Stimulated activated naive CD4-positive, alpha-beta T cell (primary cell): ENCODE measurements around the gene LDLRAD4.

Experiments used
- DNase-seq, 6 experiments: peaks; one replicate each; lab custom pipeline; 2025; lab: John Stamatoyannopoulos, UW

The LDLRAD4 gene

DNA sequence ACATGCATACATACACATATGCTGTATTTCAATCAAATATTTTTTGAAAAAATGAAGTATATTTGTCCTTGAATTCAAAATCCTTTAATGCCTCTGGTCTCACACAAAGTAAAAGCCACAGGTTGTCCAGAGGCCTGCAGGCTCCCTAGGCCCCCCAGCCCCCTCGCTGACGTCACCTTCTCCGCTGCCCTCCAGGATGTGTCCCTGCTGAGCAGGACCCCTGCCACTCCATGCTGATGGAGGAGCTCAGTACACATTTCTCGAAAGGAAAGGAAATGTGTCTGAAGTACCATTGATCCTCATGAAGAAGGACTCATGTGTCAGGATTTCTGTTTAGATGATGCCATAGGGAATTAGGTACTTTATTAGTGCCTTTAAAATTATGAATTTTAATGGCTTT is 212.1 kb downstream of the LDLRAD4 start:
- no peak for DNase-seq

DNA sequence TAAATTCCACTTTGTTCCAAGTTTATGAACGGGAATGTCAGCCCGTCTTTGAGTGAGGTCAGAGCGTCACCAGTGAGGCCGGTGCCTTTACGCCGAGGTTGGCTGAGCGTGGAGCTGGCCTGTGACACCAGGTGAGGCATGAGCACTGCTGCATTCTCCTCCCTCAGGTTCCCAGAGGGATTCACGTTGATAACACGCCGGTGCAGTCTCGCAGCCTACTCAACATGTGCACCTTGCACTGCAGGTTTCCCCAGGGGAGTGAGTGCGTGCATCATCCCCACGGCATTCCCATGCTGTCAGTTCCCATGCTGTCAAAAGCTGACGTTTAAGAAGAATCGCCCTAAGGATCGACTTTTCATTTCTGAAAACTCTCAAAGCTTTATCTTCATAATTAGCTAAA is 213.3 kb downstream of the LDLRAD4 start:
- DNase-seq = no peak

DNA sequence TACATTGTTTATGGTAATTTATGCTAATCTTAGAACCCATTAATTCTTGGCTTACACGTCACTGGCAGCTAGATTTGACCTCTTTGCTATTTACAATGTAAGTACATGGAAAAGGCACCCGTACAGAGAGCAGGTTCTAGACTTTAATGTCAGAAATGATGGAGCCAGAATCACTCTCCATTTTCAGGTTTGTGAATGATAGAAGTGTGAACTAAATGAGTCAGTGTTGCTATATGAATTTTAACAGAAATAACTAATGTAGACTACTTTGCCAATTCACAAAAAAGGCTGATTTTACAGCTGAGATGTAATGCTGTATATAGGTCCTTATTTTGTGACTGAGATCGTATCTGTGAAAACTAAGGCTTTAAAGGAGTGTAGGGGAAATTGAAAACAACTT is 214.6 kb downstream of the LDLRAD4 start:
- no peak for DNase-seq

DNA sequence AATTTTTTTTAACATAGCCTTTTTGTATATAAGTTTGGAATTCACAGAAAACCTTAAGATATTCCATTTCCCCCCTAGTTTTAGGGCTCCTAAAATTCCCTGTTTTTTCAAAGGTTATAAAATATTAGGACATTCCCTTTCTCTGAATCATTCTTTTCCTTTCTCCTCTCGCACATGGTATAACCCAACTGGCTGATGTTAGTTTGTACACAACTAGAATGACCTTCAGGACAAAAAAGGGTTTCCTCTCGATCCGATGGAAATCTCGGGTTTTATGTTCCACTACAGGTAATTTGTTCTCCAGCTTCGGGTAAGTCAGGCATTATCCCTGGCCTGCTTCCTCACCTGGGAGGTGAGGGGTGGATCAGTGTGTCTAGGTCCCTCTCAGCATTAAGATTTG is 215.1 kb downstream of the LDLRAD4 start:
- DNase-seq = no peak

DNA sequence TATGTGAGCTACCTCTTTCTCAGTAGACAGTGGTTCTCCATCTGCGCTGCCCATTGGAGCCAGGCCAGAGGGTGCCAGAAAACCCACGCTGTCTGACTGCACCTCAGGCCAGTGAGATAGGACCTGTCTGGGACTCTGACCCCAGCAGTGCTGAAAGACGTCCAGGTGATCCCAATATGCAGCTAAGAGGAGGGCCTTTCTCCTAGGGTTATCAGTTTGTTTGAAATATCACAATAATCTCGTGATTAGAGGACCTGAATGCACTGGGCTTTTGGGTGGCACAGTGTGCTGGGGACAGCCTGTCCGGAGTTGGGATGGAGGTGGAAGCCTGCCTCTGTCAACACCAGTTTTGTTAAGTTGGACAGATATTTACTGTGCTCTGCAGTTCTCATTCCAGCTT is 216.3 kb downstream of the LDLRAD4 start:
- DNase-seq = no peak

DNA sequence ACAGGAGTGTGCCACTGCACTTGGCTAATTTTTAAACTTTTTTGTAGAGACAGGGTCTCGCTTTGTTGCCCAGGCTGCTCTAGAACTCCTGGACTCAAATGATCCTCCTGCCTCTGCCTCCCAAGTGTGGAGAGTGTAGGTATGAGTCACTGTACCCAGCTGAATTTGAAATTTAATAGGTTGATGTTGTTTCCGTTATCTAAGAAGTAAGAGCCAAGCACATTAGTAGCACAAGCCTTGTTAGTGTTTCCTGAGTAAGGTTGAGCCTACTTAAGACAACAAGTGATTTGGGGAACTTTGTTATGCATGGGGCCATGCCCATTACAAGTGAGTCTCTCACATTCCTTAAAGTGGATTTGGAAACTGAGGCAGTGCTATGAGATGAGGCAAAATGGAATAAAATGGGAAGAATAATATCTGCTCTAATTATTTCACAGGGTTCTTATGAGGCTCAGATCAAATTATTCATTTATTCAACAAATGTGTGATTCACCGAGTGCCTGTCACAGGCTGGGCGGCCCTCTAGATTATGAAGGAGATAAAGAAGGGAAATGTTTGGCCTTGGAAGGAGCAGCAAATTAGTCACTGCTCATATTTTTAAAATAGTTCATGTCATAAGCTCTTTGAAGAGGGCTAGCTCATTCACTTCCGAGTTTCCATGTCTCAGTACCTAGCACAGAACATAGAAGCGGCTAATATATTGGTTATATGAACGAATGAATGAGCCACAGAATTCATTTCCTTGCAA is 217.2 kb downstream of the LDLRAD4 start:
- DNase-seq = no peak

DNA sequence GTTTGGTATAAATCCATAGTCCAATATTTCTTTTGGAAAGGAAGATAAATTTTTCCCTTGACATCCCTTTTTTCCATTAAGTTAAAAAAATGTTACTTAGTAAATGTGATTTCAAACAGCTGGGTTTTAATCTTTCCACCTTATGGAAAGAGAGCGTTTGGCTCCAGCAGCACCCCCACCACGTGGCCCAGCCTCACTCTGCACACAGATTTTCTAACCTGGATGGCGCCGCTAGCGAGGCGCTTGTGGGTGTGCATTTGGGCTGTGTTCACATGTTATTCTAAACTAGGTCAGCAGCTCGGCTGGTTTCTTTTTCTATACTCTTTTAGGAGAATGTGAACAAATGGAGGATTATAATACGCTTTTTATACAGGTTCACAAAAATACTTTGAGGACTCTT is 218.0 kb downstream of the LDLRAD4 start:
- peak in 5 of 6 experiments; percentile 10 to 52 (median 25) for DNase-seq

DNA sequence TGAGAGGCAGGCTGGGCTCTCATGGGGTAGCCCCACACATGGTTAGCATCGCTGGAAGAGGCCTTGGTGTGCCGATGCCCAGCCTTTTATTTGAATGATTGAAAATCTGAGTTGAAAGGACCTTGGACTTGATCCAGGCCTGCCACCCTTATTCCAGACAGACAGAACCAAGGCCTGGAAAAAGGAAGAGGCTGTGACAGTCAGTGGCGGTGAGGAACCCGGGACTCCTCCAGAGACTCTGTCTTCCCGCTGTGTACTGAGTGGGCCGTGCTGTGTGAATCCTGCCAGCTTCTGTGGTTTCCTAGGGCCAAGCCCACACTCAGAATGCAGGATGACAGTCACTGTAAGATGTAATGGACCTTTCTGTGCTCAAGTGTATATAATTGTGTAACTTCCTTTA is 218.5 kb downstream of the LDLRAD4 start:
- DNase-seq = peak in 1 of 6 experiments; percentile 30

DNA sequence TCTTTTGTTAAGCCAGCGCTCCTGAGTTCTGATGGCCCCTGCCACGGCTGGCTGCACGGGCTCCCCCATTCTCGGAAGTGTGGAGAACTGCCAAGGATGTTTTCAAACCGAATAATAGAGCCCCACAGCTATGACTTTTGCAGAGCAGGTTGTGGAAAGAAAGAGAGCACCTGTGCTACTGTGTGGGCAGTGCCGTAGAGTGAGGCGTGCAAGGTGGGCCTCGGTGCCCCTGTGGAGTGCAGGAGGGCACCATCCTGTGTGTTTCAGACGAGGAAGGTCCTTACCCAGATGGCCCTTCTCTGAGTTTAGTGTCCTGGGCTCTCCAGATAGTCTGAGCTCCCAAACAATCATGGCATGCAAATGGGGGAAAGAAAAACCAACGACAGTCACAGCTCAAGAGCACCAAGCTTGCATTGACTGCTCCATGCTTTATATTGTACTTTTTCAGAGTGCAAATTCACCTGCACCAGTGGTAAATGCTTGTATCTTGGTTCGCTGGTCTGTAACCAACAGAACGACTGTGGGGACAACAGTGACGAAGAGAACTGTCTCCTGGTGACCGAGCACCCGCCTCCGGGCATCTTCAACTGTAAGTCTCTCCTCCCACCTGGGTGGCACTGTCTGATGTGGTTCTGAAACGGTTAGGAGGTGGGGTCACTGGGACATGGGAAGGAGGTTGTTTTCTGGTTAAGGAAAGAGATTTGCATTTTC is 219.4 kb downstream of the LDLRAD4 start:
- peak; percentile 5 to 66 (median 37) for DNase-seq

DNA sequence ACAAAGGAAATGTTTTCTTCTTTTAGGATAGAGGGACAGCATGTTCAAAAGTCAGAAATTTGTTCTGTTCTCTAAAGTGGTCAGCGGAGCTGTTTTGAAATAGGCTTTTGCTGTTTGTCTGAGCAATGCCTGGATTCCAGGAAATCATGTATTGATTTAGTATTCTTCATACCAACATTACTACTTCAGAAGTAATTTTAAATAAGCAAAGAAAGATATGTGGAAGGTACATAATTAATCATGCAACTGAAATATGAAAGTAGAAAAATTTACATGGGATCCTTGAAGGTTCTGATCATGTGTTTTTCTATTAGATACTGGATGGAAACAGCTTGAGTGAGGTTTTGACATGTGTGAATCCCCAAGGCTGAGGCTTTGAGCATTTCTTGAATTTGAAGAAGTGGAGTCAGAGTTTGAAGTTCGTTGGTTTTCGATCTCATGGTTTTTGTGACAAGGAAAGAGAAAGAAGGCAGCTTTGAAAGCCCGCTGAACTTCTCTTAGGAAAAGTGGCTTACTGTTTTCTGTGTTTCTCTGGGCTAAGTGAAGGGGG is 220.0 kb downstream of the LDLRAD4 start:
- no peak for DNase-seq

DNA sequence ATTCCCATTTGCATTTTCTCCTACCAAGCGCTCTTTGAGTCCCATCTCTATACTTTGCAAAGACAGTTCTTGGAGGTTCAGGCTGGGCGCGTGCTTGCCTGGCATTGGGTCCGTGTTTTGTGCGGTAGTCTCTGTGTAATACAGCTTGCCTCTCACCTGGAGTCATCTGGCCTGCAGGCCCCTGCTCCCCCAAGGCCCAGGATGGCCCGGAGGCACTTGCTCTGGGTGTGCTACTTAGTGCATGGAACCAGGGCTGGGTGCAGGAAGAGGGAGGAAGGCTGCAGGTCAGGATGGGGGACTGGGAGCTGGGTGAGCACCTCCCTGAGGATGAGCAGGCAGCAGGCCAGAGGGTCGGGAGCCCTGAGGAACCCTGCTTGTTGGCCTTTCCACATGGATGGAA is 220.9 kb downstream of the LDLRAD4 start:
- no peak for DNase-seq

DNA sequence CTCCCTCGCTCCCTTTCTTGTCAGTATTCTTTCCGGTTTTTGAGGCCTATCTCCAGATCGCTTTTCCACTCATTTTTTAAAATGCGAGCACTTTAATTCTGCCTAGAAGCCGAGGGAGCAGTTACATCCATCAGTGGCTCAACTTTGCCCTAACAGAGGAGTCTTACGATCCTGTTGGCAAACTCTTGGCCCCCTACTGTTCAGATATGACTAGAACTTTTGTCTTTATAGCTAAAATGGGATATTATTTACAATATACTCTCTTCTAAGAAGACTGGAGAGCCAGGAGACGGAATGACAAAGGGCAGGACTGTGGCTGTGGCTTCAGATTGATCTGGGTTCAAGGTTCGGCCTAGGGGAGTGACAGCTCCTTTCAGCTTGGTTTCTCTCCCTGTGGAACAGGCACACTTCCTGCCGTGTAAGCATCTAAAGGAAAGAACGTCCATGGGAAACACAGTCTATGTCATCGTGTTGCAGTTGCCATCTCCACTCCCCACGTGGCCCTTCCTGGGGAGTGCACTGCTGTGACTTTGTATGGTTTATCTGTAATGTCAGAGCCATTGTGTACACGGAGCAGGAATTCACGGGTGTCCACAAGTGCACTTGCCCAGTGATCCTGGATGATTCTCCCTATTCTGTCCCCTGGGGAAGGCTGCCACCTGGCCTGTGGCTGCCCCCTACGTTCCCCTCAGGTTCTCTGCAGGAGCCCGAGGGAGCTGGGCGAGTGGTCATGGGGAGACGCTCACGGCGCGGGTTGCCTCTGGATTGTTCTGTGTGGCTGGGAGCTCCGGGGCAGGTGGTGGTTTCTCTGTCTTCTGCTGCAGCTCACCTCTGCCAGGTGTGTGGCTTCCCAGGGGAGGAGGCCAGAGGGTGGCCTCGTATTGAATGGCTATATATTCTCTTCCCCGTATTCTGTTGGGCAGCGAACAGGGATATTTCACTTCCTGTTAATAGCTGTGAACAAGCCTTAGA is 222.0 kb downstream of the LDLRAD4 start:
- no peak for DNase-seq

DNA sequence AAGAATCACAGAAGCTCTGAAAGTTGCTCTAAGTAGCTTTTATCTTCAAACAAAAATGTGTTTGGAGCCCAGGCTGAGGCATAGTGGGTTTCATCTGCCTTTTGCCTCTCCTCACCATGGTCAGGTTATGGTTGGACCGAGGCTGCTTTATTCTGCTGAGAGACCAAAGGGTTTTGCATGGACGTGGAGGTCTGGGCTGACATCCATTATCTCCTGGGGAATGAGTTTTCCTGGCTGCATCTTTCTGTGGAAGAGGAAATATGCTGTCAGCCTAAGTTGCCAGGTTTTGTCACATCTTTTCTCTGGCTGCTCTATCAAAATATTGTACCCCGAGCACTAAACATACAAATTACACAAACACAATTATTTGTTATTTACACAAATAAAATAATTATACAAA is 223.2 kb downstream of the LDLRAD4 start:
- no peak for DNase-seq

DNA sequence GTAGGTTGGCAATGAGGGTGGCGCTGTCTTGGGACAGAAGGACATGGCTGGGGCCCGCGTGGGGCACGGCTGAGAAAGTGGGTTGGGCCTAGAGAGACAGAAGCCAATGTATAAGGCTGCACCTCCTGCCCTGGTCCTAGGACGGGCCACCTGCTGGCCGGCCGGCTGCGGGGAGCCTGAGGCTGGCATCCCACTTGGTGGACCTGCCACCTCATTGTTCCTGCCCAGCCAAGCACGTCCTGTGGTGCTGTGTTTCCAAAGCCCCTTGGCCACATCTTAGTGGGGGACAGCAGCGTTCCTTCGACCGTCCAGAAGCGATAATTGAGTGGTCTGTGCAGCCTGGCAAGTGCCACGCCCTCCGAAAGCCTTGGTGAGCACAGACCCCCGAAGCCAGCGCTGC is 223.9 kb downstream of the LDLRAD4 start:
- DNase-seq = no peak

DNA sequence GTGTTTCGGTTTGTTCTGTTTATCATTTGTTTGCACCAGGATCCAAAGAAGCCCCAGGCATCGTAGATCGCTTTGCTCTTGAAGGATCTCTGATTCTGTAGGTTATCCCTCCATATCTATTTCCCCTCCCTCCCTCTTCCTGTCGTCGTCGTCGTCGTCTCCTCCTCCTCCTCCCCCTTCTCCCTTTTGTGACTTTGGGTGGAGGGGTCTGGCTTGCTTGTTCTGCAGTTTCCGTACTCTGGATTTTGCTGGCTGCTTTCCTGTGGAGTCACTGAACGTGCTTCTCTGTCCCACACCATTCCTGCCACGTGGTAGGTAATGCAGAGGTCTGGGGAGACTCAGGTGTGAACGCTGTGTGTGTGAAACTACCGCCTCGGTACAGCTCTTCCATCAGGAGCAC is 225.0 kb downstream of the LDLRAD4 start:
- DNase-seq = no peak

DNA sequence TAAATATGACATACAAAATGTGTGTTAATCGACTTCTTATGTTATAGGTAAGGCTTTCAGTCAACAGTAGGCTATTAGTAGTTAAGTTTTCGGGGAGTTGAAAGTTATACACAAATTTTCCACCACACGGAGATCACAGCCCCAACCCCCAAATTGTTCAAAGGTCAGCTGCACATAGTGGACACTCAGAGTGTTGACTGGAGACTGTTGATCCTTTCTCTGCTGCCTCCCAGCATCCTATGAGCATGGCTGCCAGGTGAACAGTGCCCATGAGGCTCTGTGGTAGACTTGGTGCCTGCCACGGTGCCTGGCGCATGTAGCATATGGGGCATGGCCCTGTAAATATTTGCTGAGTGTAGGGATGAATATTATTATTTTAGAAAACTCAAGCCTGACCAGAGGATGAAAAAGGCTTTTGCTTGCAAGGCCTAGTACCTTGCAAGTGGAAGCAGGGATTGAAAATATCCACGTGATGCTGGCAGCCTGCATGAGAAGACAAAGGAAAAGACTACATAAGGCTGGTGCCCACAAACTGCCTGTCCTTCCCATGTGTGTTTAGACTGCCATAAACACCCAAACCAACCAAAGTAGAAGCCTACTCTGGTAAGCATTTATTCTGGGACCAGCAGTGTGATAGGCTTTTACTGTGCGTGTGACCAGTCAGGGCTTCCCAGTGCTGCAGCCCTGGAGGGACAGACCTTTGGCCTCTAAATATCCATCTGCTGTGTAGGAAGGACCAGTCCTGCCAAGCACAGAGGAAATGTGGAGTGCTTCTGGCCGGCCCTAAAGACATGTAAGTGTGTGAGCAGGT is 226.1 kb downstream of the LDLRAD4 start:
- DNase-seq = no peak

DNA sequence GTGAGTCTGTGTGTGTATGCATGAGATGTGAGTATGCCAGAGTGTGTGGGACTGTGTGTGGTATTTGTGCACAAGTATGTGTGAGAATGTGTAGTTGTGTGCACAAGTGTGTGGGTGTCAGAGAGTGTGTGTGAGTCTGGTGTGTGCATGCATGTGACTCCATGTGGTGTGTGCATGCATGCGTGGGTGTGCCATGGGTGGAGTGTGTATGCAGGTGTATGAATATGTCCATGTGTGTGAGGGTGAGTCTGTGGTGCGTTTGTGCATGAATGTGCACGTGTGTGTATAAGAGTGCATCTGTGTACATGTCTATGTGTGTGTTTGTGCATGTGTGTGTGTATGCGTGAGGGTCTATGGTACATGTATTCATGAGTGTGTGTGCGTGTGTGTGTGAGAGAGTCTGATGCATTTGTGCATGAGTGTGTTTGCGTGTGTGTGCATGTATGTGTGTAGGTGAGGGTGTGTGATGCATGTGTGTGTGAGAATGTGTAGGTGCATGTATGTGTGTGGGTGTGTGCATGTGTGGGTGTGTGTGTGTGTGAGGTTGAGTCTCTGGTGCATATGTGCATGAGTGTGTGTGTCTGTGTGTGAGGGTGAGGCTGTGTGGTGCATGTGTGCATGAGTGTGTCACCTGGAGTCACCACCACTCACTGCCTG is 226.8 kb downstream of the LDLRAD4 start:
- no peak for DNase-seq

DNA sequence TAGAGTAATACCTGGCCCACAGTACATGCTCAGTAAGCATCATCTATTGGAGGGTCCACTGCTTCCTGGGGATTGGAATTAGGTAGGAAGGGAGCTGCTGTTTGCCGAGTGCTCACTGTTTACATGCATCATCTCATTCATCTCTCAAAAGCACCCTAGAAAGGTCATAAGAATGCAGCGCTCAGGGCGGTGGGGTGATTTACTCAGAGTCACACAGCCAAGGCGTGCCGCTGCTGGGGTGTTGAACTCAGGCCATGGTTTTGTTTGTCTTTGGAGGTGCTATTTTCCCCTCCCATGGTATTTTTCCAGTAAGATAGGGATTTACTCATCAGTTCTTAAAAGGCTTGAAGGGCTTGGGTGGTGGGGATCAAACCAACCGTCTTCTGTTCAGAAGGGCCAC is 227.5 kb downstream of the LDLRAD4 start:
- no peak for DNase-seq

DNA sequence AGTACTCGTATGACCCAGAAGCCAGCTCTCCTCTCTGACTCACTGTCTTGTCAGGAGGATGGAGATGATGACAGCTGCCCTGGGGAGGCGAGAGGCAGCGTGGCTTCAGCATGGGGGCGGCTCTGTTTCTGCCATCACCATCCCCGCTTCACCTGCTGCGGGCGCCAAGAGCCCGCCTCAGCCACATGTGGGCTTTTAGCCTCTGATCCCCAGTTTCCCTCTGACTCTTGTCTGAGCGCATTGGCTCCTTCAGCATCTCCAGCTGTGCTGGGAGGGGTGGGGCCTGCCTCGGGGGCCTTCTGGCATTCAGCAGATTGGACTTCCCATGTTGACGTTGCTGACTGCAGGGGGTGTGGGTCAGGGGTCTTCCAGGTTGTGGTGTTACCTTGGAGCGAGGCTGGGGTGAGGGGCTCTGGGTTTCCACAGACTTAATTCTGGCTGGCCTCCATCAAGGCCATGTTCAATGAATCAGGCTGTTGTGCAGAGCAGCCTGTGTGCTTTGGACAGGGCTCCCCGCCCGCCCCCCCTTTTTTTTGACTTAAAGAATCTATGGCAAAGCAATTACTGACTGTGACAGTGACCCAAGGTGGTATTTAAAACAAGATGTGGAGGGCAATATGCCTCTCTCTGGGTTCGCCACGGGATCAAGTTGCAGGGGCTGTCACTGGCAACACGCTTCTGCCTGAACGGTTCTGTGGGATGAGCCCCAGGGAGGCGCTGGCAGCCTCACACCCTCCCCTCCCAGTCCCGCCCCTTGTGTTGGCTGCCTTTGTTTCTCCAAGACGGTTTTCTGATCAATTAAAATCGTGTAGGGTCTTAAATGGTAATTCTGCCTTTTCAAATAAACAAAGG is 228.3 kb downstream of the LDLRAD4 start:
- DNase-seq = no peak
